HG03460 (cell line): Measurements from ENCODE around the gene HYI.
"Not testable (repeated sequence)": the region's sequence is repeated elsewhere in the genome, so short reads cannot be mapped to it uniquely, and the experiment has no call there.

ENCODE experiments used
- ATAC-seq: cut with Tn5 transposase; IDR thresholded peaks from one replicate; pipeline ENCODE4 v1.9.1; 2021; ENCODE audit not compliant: unreplicated experiment

Gene HYI

GRCh38 chr1:43432171-43432860 lies 21.4 kb downstream of the HYI start:
- no peak for ATAC-seq

GRCh38 chr1:43431676-43432075 lies 22.1 kb downstream of the HYI start:
- ATAC-seq: no peak

GRCh38 chr1:43430831-43431230 lies 22.9 kb downstream of the HYI start:
- no peak for ATAC-seq

DNA sequence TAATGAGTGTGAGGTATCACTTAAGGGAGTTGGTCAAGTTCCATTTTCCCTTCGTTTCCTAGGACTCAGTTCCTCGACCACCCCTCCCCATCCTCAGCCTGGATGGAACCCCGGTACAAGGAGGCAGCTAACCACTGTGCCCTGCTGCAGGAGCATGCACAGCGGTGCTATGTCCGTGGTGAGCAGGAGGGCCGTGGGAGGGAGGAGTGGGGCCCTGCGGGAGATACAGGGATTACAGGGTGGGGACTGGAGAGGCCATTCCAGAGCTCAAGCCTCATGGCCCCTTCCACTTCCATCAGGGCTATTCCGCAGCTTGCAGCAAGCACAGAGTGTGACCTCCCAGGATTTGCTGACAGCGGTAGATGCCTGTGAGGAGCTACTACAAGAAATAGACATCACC lies 25.8 kb downstream of the HYI start:
- ATAC-seq: no peak

DNA sequence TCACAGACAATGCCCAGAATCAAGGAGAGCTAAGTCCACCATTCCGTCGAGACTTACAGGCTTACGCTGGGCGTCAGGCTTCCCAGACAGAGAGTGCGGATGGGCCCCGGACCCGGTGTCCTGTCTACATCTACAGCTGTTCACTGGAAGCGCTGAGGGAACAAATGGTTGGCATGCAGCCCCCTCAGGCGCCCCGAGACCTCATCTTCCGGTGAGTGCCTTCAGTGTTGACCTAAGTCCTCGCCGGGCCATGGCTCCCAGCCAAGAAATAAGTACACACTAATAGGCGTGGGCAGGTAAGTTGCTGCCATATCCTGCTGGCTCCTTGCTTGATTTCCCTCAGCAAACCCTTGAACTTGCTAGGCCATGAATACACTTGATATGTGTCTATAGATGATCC lies 26.2 kb downstream of the HYI start:
- no peak for ATAC-seq

GRCh38 chr1:43426221-43426620 lies 27.5 kb downstream of the HYI start:
- no peak for ATAC-seq

GRCh38 chr1:43425045-43425444 lies 28.7 kb downstream of the HYI start:
- ATAC-seq: no peak

- no peak for ATAC-seq
These were observed 29.8 kb downstream of the HYI start for GRCh38 chr1:43423672-43424550.

- no peak for ATAC-seq
These were observed 30.6 kb downstream of the HYI start for GRCh38 chr1:43422995-43423671.

DNA sequence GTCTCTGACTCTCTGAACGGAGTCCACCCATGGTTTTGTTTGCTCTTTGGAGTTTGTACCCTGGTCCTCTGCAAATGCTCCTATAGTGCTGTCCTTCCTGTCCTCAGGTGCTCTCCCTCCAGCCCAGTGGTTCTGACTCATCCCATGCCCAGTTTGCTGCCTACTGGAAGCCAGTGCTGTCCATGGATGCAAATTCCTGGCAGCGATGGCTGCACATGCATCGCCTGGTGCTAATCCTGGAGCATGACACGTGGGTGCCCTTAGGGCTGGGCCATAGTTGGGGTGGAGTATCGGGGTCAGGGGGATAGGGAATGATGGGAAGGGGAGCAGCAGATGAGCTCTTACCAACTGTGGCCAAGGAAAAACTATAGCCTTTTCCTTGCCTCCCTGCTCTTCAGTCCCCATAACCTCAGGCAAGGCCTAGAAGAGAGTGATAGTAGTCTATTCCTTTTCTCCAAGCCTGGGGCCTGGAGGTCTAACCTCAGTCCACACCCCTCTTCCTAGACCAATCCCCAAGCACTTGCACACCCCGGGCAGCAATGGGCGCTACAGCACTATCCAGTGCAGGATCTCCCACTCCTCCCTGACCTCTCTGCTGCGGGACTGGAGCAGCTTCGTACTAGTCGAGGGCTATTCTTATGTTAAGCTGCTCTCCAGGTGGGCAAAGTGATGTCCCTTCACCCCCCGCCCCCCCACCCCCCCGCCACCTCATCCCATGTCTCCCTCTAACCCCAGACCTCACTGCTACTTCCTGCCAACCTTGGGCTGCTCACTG lies 31.6 kb downstream of the HYI start:
- ATAC-seq: no peak

- no peak for ATAC-seq
These were observed 32.3 kb downstream of the HYI start for GRCh38 chr1:43421396-43421795.

DNA sequence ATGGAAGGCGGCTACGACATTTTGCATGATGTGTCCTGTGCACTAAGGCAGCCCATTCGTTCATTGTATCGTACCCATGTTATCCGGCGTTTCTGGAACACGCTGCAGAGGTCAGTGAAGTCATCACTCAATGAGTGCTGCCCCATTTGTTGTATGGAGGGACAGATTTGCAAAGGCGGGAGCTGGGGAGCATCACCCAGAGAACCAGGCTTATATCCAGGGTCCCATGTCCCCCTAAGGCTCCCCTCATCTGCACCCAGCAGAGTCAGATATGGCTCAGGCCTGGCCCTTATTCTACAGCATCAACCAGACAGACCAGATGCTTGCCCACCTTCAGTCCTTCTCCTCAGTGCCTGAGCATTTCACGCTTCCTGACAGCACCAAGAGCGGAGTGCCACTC lies 32.9 kb downstream of the HYI start:
- ATAC-seq: no peak

DNA sequence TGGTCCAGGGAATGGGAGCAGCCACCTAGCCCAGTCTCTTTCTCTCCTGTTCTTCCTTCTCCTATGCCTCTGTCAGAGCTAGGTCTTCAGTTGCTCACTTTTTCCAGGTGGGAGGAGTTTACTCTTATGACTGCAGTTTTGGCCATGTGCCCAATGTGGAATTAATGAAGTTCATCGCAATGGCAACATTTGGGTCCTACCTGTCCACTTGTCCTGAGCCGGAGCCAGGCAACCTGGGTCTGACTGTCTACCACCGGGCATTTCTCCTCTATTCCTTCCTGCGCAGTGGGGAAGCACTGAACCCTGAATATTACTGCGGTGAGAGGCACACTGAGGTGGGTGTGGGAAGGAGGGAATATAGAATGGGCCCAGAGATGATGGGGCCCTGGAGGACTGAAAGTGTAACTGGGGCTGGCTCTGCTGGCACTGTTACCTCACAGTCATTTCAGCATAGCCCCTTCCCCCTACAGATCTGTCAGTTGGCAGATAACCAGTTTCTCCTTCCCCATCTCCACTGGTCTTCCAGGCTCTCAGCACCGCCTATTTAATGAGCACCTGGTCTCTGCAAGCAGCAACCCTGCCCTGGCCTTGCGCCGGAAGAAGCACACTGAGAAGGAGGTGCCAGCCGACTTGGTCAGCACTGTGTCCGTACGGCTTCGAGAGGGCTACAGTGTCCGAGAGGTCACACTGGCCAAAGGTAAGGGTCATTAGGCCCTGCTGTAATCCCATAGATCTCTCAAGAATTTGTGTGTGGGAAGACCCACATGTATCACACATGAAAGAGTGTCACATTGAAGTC lies 33.9 kb downstream of the HYI start:
- no peak for ATAC-seq

DNA sequence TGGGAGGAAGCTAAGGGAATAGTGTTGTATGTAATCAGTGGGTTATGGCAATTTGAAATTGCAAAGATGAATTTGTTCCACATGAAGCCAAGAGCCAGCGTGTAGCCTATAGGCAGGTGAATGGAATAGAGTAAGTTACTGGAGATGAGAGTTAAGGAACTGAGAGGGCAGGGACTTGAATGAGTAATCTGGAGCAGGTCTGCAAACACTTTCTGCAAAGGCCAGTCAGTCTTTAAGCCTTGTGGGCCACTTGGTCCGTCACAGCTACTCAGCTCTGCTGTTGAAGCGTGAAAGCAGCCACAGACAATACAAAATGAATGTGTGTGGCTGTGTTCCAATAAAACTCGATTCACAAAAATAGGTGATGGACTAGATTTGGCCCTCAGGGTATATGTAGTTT lies 34.9 kb downstream of the HYI start:
- ATAC-seq: no peak

- no peak for ATAC-seq
These were observed 37.8 kb downstream of the HYI start for GRCh38 chr1:43415901-43416300.

DNA sequence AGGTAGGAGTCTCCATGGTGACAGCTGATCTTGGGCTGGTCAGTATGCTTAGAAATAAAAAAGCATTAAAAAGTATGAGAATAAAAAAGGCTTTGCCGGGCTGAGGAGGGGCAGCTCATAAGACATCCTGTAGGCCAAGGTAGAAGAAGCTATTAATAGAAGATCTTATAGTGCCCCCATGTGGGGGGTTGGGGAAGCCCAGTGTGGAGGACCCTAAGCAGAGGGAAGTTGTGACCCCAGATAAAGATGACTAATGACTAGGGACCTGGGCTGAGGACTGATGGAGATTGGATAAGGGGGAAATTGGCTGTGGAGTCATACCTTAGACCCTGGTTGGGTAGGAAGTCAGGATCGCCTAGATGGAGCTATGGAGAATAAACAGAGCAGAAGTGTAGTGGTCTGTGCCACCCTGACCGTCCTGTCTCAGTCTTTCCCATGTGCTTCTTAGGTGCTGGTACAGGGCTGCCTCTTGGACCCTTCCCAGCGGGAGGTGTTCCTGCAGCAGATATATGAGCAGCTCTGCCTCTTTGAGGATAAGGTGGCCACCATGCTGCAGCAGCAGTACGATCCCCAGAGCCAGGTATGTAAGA lies 39.0 kb downstream of the HYI start:
- no peak for ATAC-seq

- ATAC-seq: not testable (repeated sequence)
These were observed 40.3 kb downstream of the HYI start for GRCh38 chr1:43413426-43413825.

DNA sequence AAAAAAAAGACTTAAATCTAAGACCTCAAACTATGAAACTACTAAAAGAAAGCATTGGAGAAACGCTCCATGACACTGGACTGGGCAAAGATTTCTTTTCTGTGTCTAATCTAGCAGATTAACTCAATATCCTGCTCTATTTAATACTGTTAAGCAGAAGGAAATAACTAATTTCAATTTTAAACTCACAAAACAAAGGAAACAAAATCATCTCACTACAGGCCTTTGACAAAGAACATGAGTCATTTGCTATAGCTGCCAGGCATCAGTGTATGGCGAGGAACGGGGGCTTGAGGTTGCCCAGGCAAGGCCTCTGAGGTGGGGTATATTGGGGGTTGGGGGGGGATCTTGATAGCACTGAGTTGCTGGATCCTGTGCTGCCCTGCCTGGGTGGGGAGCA lies 43.2 kb downstream of the HYI start:
- no peak for ATAC-seq

DNA sequence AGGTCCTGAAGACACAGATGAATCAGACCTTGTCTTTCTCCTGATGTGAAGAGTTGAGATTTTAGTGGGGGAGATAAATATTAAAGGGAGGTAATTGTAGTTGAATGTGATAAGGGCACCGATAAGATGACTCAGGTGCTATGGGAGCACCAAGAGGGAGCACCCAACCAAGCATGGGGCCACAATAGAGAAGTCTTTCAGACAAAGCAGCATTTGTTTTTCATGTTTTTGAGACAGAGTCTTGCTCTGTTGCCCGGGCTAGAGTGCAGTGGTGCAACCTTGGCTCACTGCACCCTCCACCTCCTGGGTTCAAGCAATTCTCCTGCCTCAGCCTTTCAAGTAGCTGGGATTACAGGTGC lies 47.9 kb downstream of the HYI start:
- ATAC-seq: no peak
